ENCODE data around the gene NSUN6. TPM values are rescaled to one million over a fixed set of nuclear protein-coding genes. Genes with fewer than 3 reads are reported as not detected.

The NSUN6 gene
- total RNA-seq, 6 donors from 2014 or later, result 5.9 to 35.6 (median 16.0) TPM

- Histone ChIP-seq H3K9me3 (no peaks in the 10 kb centered on the region), H3K36me3 (no peaks in the 10 kb centered on the region), H3K27ac (no peak overlapping the region), H3K4me1 (peaks cover 0 to 6% (median 3%) of the 10 kb centered on the region in 4 donors), H3K27me3 (no peaks in the 10 kb centered on the region), H3K4me3 (no peak overlapping the region)
- TF ChIP-seq POLR2A (IDR thresholded peaks at IDR 0.05), result no peak
- no peak for TF ChIP-seq POLR2AphosphoS5 (IDR thresholded peaks at IDR 0.05)
- no peak for TF ChIP-seq EP300 (IDR thresholded peaks at IDR 0.05)
- TF ChIP-seq CTCF (IDR thresholded peaks at IDR 0.05), result no peak
- ATAC-seq (ENCODE audit: low FRiP score in 2 of 2) (peak in 1 of 2 donors; percentile 58), DNase-seq (no peak)
- 58 to 76% methylated on average over 1 of the region's 1 CpG for WGBS, 2 donors
These were observed 32.0 kb upstream of the NSUN6 start for GRCh38 chr10:18683427-18683826.

- H3K4me1 ChIP-seq, result peaks cover 0 to 6% (median 3%) of the 10 kb centered on the region in 4 donors
- no peaks in the 10 kb centered on the region for H3K27me3 ChIP-seq
- peaks cover 0 to 3% (median 0%) of the 10 kb centered on the region in 4 donors for H3K36me3 ChIP-seq
- no peak for TF ChIP-seq EP300 (IDR thresholded peaks at IDR 0.05)
- TF ChIP-seq CTCF (IDR thresholded peaks at IDR 0.05), result no peak
- H3K9me3 ChIP-seq, result no peaks in the 10 kb centered on the region
- DNase-seq, result no peak
- 55 to 70% methylated on average over 4 of the region's 4 CpGs for WGBS, 2 donors
- peak in 1 of 2 donors; percentile 28 for ATAC-seq (ENCODE audit: low FRiP score in 2 of 2)
- no peak overlapping the region for H3K4me3 ChIP-seq
- peak overlapping the region in 2 of 4 donors; percentile 8 to 48 for H3K27ac ChIP-seq
These were observed 30.6 kb upstream of the NSUN6 start for GRCh38 chr10:18681971-18682411.

- 22 to 34% methylated on average over 2 of the region's 2 CpGs for WGBS, 2 donors
- Histone ChIP-seq H3K27me3 (no peaks in the 10 kb centered on the region), H3K36me3 (peaks cover 0 to 3% (median 0%) of the 10 kb centered on the region in 4 donors), H3K27ac (peak overlapping the region in 2 of 4 donors; percentile 8 to 48), H3K9me3 (no peaks in the 10 kb centered on the region), H3K4me1 (peaks cover 0 to 6% (median 3%) of the 10 kb centered on the region in 4 donors), H3K4me3 (no peak overlapping the region)
- ATAC-seq (ENCODE audit: low FRiP score in 2 of 2) (no peak), DNase-seq (no peak)
- no peak for TF ChIP-seq EP300 (IDR thresholded peaks at IDR 0.05)
These were observed 30.0 kb upstream of the NSUN6 start for GRCh38 chr10:18681366-18681765.

GRCh38 chr10:18680754-18681153 lies 29.4 kb upstream of the NSUN6 start:
- peaks cover 0 to 6% (median 3%) of the 10 kb centered on the region in 4 donors for H3K4me1 ChIP-seq
- no peaks in the 10 kb centered on the region for H3K27me3 ChIP-seq
- ATAC-seq (ENCODE audit: low FRiP score in 2 of 2) (no peak), DNase-seq (no peak)
- no peak overlapping the region for H3K4me3 ChIP-seq
- 91 to 92% methylated on average over 3 of the region's 3 CpGs for WGBS, 2 donors
- H3K9me3 ChIP-seq, result no peaks in the 10 kb centered on the region
- H3K36me3 ChIP-seq, result peaks cover 0 to 3% (median 0%) of the 10 kb centered on the region in 4 donors
- no peak for TF ChIP-seq POLR2A (IDR thresholded peaks at IDR 0.05)
- no peak for TF ChIP-seq POLR2AphosphoS5 (IDR thresholded peaks at IDR 0.05)
- no peak for TF ChIP-seq CTCF (IDR thresholded peaks at IDR 0.05)
- TF ChIP-seq EP300 (IDR thresholded peaks at IDR 0.05), result no peak
- H3K27ac ChIP-seq, result no peak overlapping the region

- no peak for ATAC-seq (ENCODE audit: low FRiP score in 2 of 2)
- 75 to 76% methylated on average over 4 of the region's 4 CpGs for WGBS, 2 donors
These were observed 23.9 kb upstream of the NSUN6 start for GRCh38 chr10:18675086-18675801.

More at GRCh38 chr10:18675086-18675801, 23.9 kb upstream of the NSUN6 start:
- Histone ChIP-seq H3K27me3 (no peaks in the 10 kb centered on the region), H3K9me3 (no peaks in the 10 kb centered on the region), H3K36me3 (peaks cover 3 to 54% (median 13%) of the 10 kb centered on the region in 4 donors), H3K4me3 (no peak overlapping the region), H3K4me1 (no peaks in the 10 kb centered on the region), H3K27ac (no peak overlapping the region)
- no peak for DNase-seq
- TF ChIP-seq EP300 (IDR thresholded peaks at IDR 0.05) (no peak), POLR2A (IDR thresholded peaks at IDR 0.05) (no peak), POLR2AphosphoS5 (IDR thresholded peaks at IDR 0.05) (no peak), CTCF (IDR thresholded peaks at IDR 0.05) (no peak)
